Ovary (tissue), 9 donors: ENCODE data around the gene CCDC174. TPM values are rescaled to one million over a fixed set of nuclear protein-coding genes. Genes with fewer than 3 reads are reported as not detected.

Experiments used
- DNase-seq, 5 donors: peaks; one replicate each; pipeline ENCODE4 v3.0.0-alpha.2; 2019 to 2020
- H3K27ac ChIP-seq, 2 donors: fragments of 200-600 bp; one replicate each; pipeline versions ENCODE4 v1.5.1 to v1.8.0; 2019 to 2022
- H3K27me3 ChIP-seq: fragments of 200-600 bp; one replicate; pipeline ENCODE4 v1.8.0; 2022
- H3K36me3 ChIP-seq: fragments of 200-600 bp; sonication (generic); one replicate; pipeline ENCODE4 v1.5.1; 2019
- H3K4me1 ChIP-seq: one replicate; pipeline ENCODE4 v1.8.1; 2013; ENCODE audit warnings: mild to moderate bottlenecking, moderate library complexity; ENCODE audit not compliant: insufficient read depth
- H3K4me3 ChIP-seq: fragments of 200-600 bp; sonication (generic); one replicate; pipeline ENCODE4 v1.5.1; 2017
- H3K9me3 ChIP-seq, 2 donors: fragments of 200-600 bp in 1 of 2; sonication (generic) in 1 of 2; one replicate each; pipeline versions ENCODE4 v1.5.1 to v1.8.1; 2013 to 2019; ENCODE audit warnings: mild to moderate bottlenecking in 1 of 2, moderate library complexity in 1 of 2
- CTCF ChIP-seq, 3 donors: fragments of 450-650 bp in 2 of 3; fragments of 200-600 bp in 1 of 3; IDR thresholded peaks; one replicate each; pipeline versions ENCODE4 v1.5.1 to v1.8.0; 2016 to 2022; ENCODE audit warnings: antibody characterized with exemption in 3 of 3, mild to moderate bottlenecking in 1 of 3
- EP300 ChIP-seq: sonication (generic); formaldehyde crosslinking; IDR thresholded peaks from one replicate; pipeline ENCODE4 v1.6.1; 2017; ENCODE audit warnings: antibody characterized with exemption
- POLR2A ChIP-seq: fragments of 450-650 bp; IDR thresholded peaks from one replicate; pipeline ENCODE4 v1.6.1; 2017; ENCODE audit warnings: antibody characterized with exemption, mild to moderate bottlenecking, moderate library complexity
- WGBS, 3 donors: extraction: QIAGEN DNeasy Blood & Tissue Kit in 1 of 3; methylation state at CpG; one replicate each; pipeline versions ENCODE4 v1.1.5 to v1.1.7; 2013 to 2017; 5-methylcytosine and 5-hydroxymethylcytosine counted together
- intact Hi-C, 4 donors: fragments of 100-400 bp; cut with DNase I; formaldehyde crosslinking; loops; one replicate each; pipeline versions ENCODE4 v1.11.0 to v1.15.1; 2022 to 2023
- polyA plus RNA-seq, 2 donors: library from polyadenylated mRNA; stranded (reverse); fragments of 200-250 nt in 1 of 2; fragments of 350-450 nt in 1 of 2; fragmentation: Illumina TruSeq in 1 of 2; extraction: RNeasy Lipid Tissue Mini Kit (QIAGEN cat#74804) in 1 of 2; gene quantifications; one replicate each; pipeline ENCODE4 v1.2.3, GENCODE V29; 2013 to 2014
- total RNA-seq, 7 donors: library from RNA; depleted of rRNA in 2 of 7; stranded (reverse); fragments of >200 nt in 2 of 7; fragmentation: NEBNext Ultra II Directional in 3 of 7; extraction: Animal tissue kit (Norgen Biotek cat#: 25700) in 3 of 7; gene quantifications; one replicate each; pipeline versions ENCODE4 v1.1.0 to v1.2.4, GENCODE V29; 2016 to 2023
- donor health status: DM: no; HTN: no; CAD: no; lungs with moderate emphysema.
- donor health status: DM: no; HTN: no; CAD: no.
- donor health status: Bipolar disorder and iron deficiency.
- donor health status: DM: yes; HTN: yes; CAD: no.
- donor health status: DM: no; HTN: no; CAD: no.
- donor health status: DM: yes; HTN: yes; CAD: no.

Gene CCDC174
- total and polyA plus RNA-seq, 9 donors, result 18.8 to 35.5 (median 25.2) TPM

GRCh38 chr3:14619605-14620004 is 32.0 kb upstream of the CCDC174 start:
- no peaks in the 10 kb centered on the region for H3K36me3 ChIP-seq
- no peaks in the 10 kb centered on the region for H3K27me3 ChIP-seq
- no peak overlapping the region for H3K4me3 ChIP-seq
- peaks cover 3% of the 10 kb centered on the region for H3K4me1 ChIP-seq
- H3K9me3 ChIP-seq, result no peaks in the 10 kb centered on the region
- intact Hi-C loops, result no loop called here
- 47 to 70% (median 67%) methylated on average over 2 of the region's 2 CpGs for WGBS, 3 donors
- no peak overlapping the region for H3K27ac ChIP-seq
- TF ChIP-seq POLR2A (no peak), EP300 (no peak), CTCF (IDR thresholded peaks at IDR 0.05) (no peak)
- no peak for DNase-seq

GRCh38 chr3:14620512-14620911 is 31.1 kb upstream of the CCDC174 start:
- H3K36me3 ChIP-seq, result no peaks in the 10 kb centered on the region
- H3K27ac ChIP-seq, result no peak overlapping the region
- intact Hi-C loops, result no loop called here
- H3K27me3 ChIP-seq, result no peaks in the 10 kb centered on the region
- TF ChIP-seq POLR2A (no peak), EP300 (no peak), CTCF (IDR thresholded peaks at IDR 0.05) (no peak)
- H3K4me1 ChIP-seq, result peaks cover 3% of the 10 kb centered on the region
- H3K9me3 ChIP-seq, result no peaks in the 10 kb centered on the region
- 59 to 68% (median 62%) methylated on average over 7 of the region's 7 CpGs for WGBS, 3 donors
- no peak overlapping the region for H3K4me3 ChIP-seq
- DNase-seq, result no peak

GRCh38 chr3:14621093-14621492 is 30.5 kb upstream of the CCDC174 start:
- no peak for DNase-seq
- Histone ChIP-seq H3K4me1 (peaks cover 3% of the 10 kb centered on the region), H3K27ac (no peak overlapping the region), H3K9me3 (no peaks in the 10 kb centered on the region), H3K27me3 (no peaks in the 10 kb centered on the region), H3K36me3 (no peaks in the 10 kb centered on the region), H3K4me3 (no peak overlapping the region)
- WGBS, 3 donors, result 95 to 97% (median 96%) methylated on average over 4 of the region's 4 CpGs
- intact Hi-C loops, result no loop called here
- TF ChIP-seq POLR2A (no peak), CTCF (IDR thresholded peaks at IDR 0.05) (no peak), EP300 (no peak)

GRCh38 chr3:14622368-14622767 is 29.2 kb upstream of the CCDC174 start:
- no peaks in the 10 kb centered on the region for H3K27me3 ChIP-seq
- intact Hi-C loops, result no loop called here

More at GRCh38 chr3:14622368-14622767, 29.2 kb upstream of the CCDC174 start:
- Histone ChIP-seq H3K4me3 (no peak overlapping the region), H3K4me1 (peaks cover 3% of the 10 kb centered on the region), H3K9me3 (no peaks in the 10 kb centered on the region), H3K27ac (no peak overlapping the region), H3K36me3 (no peaks in the 10 kb centered on the region)
- peak in 1 of 5 donors; percentile 29 for DNase-seq
- WGBS, 3 donors, result 16 to 26% (median 25%) methylated on average over 6 of the region's 6 CpGs
- TF ChIP-seq POLR2A (no peak), CTCF (IDR thresholded peaks at IDR 0.05) (no peak), EP300 (no peak)
